Stimulated activated CD4-positive, alpha-beta T cell treated with anti-CD3 and anti-CD28 coated beads, Interleukin-4, amount 100 ng/mL, for 1 hour (primary cell): ENCODE data around the gene MGAT4D.
"Not testable (repeated sequence)": the region's sequence is repeated elsewhere in the genome, so short reads cannot be mapped to it uniquely, and the experiment has no call there.

Source experiments
- DNase-seq: peaks from one replicate; pipeline ENCODE4 v3.0.0-alpha.2; 2020

The MGAT4D gene

GRCh38 chr4:140497747-140498636, at the start of gene MGAT4D:
Gene MGAT4D, minus strand, starts transcription at chr4:140498293. Its CDS starts 71 bp downstream, at chr4:140498222.
- DNase-seq, result peak; percentile 2

- no peak for DNase-seq
Observed at GRCh38 chr4:140533951-140534480, 35.9 kb upstream of the MGAT4D start.

- no peak for DNase-seq
Observed at GRCh38 chr4:140529434-140529833, 31.3 kb upstream of the MGAT4D start.

- peak; percentile 98 for DNase-seq
Observed at GRCh38 chr4:140523857-140524742, 26.0 kb upstream of the MGAT4D start, which contains the start of gene ELMOD2. Gene ELMOD2, plus strand, starts transcription at chr4:140524168. Its CDS starts 1,261 bp downstream, at chr4:140525429.

GRCh38 chr4:140523370-140523856, 25.3 kb upstream of the MGAT4D start:
- DNase-seq, result no peak

- no peak for DNase-seq
Observed at GRCh38 chr4:140515423-140515822, 17.3 kb upstream of the MGAT4D start.

GRCh38 chr4:140513765-140514164, 15.7 kb upstream of the MGAT4D start:
- DNase-seq, result not testable (repeated sequence)

- DNase-seq, result no peak
Observed at GRCh38 chr4:140504261-140504660, 6.2 kb upstream of the MGAT4D start.

- no peak for DNase-seq
Observed at GRCh38 chr4:140499391-140499790, 1.3 kb upstream of the MGAT4D start.

- DNase-seq, result no peak
Observed at GRCh38 chr4:140497405-140497746, 717 bp downstream of the MGAT4D start.

GRCh38 chr4:140485939-140486338, 12.2 kb downstream of the MGAT4D start:
- DNase-seq, result no peak

GRCh38 chr4:140483445-140483844, 14.6 kb downstream of the MGAT4D start:
- DNase-seq, result no peak

- no peak for DNase-seq
Observed at GRCh38 chr4:140472156-140472555, 25.9 kb downstream of the MGAT4D start.

GRCh38 chr4:140469791-140470733, 28.0 kb downstream of the MGAT4D start:
- no peak for DNase-seq

GRCh38 chr4:140466146-140466545, 31.9 kb downstream of the MGAT4D start:
- no peak for DNase-seq

GRCh38 chr4:140463614-140464013, 34.5 kb downstream of the MGAT4D start:
- no peak for DNase-seq

- DNase-seq, result no peak
Observed at GRCh38 chr4:140463182-140463581, 34.9 kb downstream of the MGAT4D start.

GRCh38 chr4:140450352-140450751, 47.7 kb downstream of the MGAT4D start:
- DNase-seq, result no peak

- no peak for DNase-seq
Observed at GRCh38 chr4:140448830-140449229, 49.3 kb downstream of the MGAT4D start.

- no peak for DNase-seq
Observed at GRCh38 chr4:140448162-140448561, 49.9 kb downstream of the MGAT4D start.

GRCh38 chr4:140444347-140444746, 53.7 kb downstream of the MGAT4D start:
- DNase-seq, result not testable (repeated sequence)

- DNase-seq, result no peak
Observed at GRCh38 chr4:140439644-140440142, 58.4 kb downstream of the MGAT4D start.
